Activated T-cell treated with anti-CD3 and anti-CD28 coated beads, Interleukin-2, amount 50 U/mL, for 4 hours (primary cell): Measurements from ENCODE around the gene ADPRM. TPM values are rescaled to one million over a fixed set of nuclear protein-coding genes. Genes with fewer than 3 reads are reported as not detected.
"Not testable (repeated sequence)": the region's sequence is repeated elsewhere in the genome, so short reads cannot be mapped to it uniquely, and the experiment has no call there.

ENCODE experiments used
- ATAC-seq, 2 donors: fragments of 200-7000 bp; cut with Tn5 transposase; one replicate each; pipeline ENCODE4 v1.10.0; 2021
- DNase-seq: peaks from one replicate; pipeline ENCODE4 v3.0.0-alpha.2; 2020
- H3K27me3 Mint-ChIP-seq: one replicate; pipeline ENCODE4 v1.8.0; 2021; ENCODE audit warnings: low read depth, mixed read lengths
- H3K36me3 Mint-ChIP-seq: one replicate; pipeline ENCODE4 v1.8.0; 2022; ENCODE audit warnings: mixed read lengths; ENCODE audit not compliant: insufficient read depth
- H3K4me1 Mint-ChIP-seq: one replicate; pipeline ENCODE4 v1.8.0; 2021; ENCODE audit warnings: low read depth, mixed read lengths
- H3K4me3 Mint-ChIP-seq: one replicate; pipeline ENCODE4 v1.8.0; 2021; ENCODE audit warnings: mild to moderate bottlenecking, moderate library complexity, mixed read lengths
- H3K9me3 Mint-ChIP-seq: one replicate; pipeline ENCODE4 v1.8.0; 2021; ENCODE audit warnings: mixed read lengths
- total RNA-seq, 3 donors: library from RNA; stranded (reverse); gene quantifications; one replicate each; pipeline ENCODE4 v1.2.1, GENCODE V29; 2021

ADPRM gene
- total RNA-seq, 3 donors from 2014 or later, result 5.9 to 7.7 (median 7.6) TPM

DNA sequence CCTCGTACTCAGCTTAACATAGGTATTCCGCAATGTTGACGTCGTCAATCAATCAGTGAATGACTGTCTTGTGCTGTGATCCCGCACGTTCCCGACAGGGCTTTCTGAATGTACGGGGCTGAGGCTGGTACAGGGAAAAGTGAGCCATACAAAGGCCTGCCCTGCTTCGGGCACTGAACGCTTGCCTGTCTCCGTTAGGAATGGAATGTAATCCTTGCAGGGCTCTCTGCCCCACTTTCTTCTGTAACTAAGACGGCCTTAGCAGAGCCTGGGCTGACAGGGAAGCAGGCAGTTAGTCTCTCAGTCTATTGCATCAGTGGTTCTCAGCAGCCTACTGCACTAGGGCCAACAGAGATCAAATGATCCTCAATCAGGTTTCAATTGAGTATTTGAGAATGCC lies 24.1 kb upstream of the ADPRM start:
- no peaks in the 10 kb centered on the region for H3K9me3 Mint-ChIP-seq
- ATAC-seq (no peak), DNase-seq (no peak)
- no peak overlapping the region for H3K4me3 Mint-ChIP-seq
- no peaks in the 10 kb centered on the region for H3K4me1 Mint-ChIP-seq
- H3K36me3 Mint-ChIP-seq, result peaks cover 10% of the 10 kb centered on the region
- H3K27me3 Mint-ChIP-seq, result no peaks in the 10 kb centered on the region

DNA sequence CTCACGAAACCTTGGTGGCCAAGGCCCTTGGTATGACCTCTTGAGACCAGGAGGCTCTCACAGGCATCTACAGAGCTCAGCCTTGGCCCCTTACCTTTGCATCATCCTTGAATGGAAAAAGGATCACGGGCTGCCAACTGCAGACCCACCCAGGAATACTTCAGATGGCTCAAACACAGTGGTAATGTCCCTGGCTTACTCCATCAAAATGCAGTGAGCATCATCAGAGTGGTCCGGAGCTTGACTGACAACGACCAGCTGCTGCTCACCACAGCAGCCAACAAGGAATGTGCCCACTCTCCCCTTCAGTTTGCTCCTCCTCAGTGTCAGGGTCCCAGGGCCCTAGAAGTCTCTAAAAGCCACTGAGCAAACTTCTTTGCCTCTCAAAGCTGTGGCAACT lies 22.7 kb upstream of the ADPRM start:
- Mint-ChIP-seq H3K9me3 (no peaks in the 10 kb centered on the region), H3K4me1 (no peaks in the 10 kb centered on the region), H3K36me3 (peaks cover 15% of the 10 kb centered on the region), H3K4me3 (no peak overlapping the region), H3K27me3 (no peaks in the 10 kb centered on the region)
- no peak for DNase-seq
- ATAC-seq, result no peak

DNA sequence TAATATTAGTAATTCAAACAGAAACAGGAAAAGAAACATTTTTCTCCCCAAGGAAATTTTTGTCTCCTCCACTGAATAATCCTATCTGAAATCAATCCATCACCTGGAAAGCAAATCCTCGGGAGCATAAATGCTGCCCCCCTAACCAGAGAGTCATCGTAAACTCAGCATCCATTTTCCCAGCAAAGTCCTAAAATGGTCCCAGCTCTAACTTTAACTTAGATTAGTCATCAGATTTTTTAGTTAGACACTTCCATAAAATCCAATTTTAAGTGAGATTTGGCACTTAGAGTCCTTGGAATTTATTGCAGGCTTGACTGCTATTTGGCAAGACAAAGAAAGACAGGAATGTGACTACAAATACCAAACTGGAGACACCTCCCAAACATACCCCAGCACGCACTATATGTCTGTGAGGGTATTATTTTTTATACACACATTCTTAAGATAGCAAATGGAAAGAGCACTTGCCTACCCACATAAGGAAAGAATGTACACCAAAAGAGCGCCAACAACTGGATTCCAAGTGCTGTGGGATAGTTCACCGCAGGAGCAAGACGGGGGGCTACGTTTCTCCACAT lies 15.4 kb upstream of the ADPRM start:
- peaks cover 54% of the 10 kb centered on the region for H3K36me3 Mint-ChIP-seq
- no peaks in the 10 kb centered on the region for H3K4me1 Mint-ChIP-seq
- ATAC-seq, result no peak
- H3K27me3 Mint-ChIP-seq, result no peaks in the 10 kb centered on the region
- H3K4me3 Mint-ChIP-seq, result no peak overlapping the region
- no peaks in the 10 kb centered on the region for H3K9me3 Mint-ChIP-seq
- DNase-seq, result no peak

DNA sequence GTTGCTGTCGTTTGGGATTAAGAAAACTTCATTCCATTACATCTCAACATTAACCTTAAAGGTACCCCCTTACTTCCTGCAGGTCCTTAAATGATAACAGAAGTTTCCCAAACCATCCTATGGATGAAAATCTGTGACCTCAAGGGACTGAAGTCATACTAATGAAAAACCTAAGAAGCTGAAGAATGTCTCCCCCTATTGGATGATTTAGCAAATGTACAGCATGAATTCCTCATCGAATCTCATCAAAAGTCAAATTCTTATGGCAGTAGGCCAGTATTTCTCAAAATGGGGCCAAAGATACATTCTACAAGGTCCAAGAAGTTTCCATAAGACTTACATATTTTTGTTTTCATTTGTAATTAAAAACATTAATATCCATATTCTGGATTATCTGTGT lies 13.5 kb upstream of the ADPRM start:
- Mint-ChIP-seq H3K36me3 (peaks cover 53% of the 10 kb centered on the region), H3K27me3 (no peaks in the 10 kb centered on the region), H3K4me1 (peaks cover 4% of the 10 kb centered on the region), H3K9me3 (no peaks in the 10 kb centered on the region), H3K4me3 (no peak overlapping the region)
- DNase-seq, result no peak
- no peak for ATAC-seq

DNA sequence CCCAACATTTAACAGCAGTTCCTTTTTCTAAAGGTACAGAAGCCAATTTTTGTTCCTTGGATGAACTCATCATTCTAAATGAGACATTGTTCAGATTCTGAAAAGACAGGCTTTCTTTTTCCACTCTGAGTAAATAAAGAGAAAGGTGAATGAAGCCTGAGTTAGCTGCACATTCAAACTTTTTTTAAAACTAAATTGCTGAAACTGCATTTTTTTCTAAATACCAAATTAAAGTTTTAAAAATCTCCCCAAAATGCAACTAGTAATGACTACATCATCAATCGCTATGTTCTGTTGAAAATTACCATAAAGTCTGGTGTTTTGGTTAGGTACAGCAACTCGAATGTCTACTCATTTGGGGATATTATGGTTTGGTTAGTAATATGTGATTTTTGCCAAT lies 9.9 kb upstream of the ADPRM start:
- ATAC-seq (no peak), DNase-seq (no peak)
- Mint-ChIP-seq H3K36me3 (peaks cover 51% of the 10 kb centered on the region), H3K9me3 (no peaks in the 10 kb centered on the region), H3K4me3 (no peak overlapping the region), H3K27me3 (no peaks in the 10 kb centered on the region), H3K4me1 (peaks cover 21% of the 10 kb centered on the region)

- H3K27me3 Mint-ChIP-seq, H3K9me3 Mint-ChIP-seq, ATAC-seq, DNase-seq: not testable (repeated sequence)
- peak overlapping the region; percentile 98 for H3K4me3 Mint-ChIP-seq
- peaks cover 46% of the 10 kb centered on the region for H3K4me1 Mint-ChIP-seq
- H3K36me3 Mint-ChIP-seq, result peaks cover 20% of the 10 kb centered on the region
Observed at GRCh38 chr17:10695875-10696407, 1.5 kb upstream of the ADPRM start.

DNA sequence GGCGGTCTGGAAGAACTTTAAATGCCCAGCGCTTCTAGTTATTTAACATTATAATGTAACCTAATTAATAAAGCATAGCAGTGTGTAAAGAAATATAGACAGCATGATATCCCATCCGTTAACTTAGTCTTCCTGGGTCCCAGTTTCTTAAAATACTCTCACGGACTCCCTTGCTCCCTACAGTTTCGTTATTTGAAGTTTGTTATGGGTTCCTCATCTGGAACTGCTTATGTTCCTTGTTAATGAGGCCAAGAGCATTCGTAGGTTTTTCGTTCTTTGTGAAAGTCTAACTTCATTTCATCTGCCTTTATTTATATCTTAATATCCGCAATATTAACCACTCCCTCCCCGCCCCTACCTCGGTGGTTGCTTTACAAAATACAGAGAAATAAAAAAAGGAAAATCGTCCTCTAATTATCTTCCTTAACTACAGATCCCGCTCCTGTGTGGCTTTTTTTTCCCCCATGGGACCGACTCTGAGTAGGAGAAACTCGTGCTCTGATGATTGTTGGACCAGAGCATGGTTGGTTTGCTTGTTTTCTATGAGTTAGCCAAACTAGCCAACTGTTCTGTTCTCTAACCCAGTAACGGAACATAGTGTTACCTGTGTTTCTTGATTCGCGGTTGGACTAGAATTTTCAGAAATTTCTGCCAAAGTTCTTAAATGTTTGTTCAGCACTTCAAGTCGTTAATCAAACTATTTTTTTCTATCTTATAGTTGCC lies 863 bp downstream of the ADPRM start:
- Mint-ChIP-seq H3K36me3 (peaks cover 13% of the 10 kb centered on the region), H3K4me3 (peak overlapping the region; percentile 98), H3K4me1 (peaks cover 62% of the 10 kb centered on the region), H3K27me3 (no peaks in the 10 kb centered on the region), H3K9me3 (no peaks in the 10 kb centered on the region)
- DNase-seq (no peak), ATAC-seq (no peak)

GRCh38 chr17:10699856-10700255 lies 2.5 kb downstream of the ADPRM start:
- H3K36me3 Mint-ChIP-seq, result peaks cover 6% of the 10 kb centered on the region
- H3K4me1 Mint-ChIP-seq, result peaks cover 66% of the 10 kb centered on the region
- no peak for ATAC-seq
- peak overlapping the region; percentile 68 for H3K4me3 Mint-ChIP-seq
- DNase-seq, result no peak
- H3K27me3 Mint-ChIP-seq, result no peaks in the 10 kb centered on the region
- H3K9me3 Mint-ChIP-seq, result no peaks in the 10 kb centered on the region

GRCh38 chr17:10702574-10702973 lies 5.2 kb downstream of the ADPRM start:
- Mint-ChIP-seq H3K4me3 (peak overlapping the region; percentile 40), H3K9me3 (no peaks in the 10 kb centered on the region), H3K36me3 (peaks cover 16% of the 10 kb centered on the region), H3K27me3 (no peaks in the 10 kb centered on the region), H3K4me1 (peaks cover 66% of the 10 kb centered on the region)
- no peak for DNase-seq
- no peak for ATAC-seq

DNA sequence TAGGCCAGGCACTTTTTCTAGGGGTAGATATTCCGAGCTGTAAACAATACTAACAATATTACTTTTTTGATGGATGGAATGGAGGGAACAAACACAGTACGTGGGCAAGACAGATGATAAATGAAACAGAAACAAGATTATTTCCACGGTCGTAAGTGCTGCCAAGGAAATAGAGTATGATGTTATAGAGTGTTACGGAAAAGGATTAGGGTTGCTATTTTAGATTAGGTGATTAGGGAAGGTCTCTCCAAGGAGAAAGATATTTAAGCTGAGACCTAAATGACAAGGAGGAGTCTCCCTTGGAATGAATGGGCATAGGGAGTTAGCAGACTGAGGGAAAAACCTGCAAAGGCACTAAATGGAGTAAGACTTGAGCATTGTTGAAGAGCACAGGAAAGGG lies 8.3 kb downstream of the ADPRM start:
- H3K4me3 Mint-ChIP-seq, result no peak overlapping the region
- ATAC-seq, result no peak
- no peaks in the 10 kb centered on the region for H3K9me3 Mint-ChIP-seq
- peaks cover 56% of the 10 kb centered on the region for H3K4me1 Mint-ChIP-seq
- no peaks in the 10 kb centered on the region for H3K27me3 Mint-ChIP-seq
- DNase-seq, result no peak
- H3K36me3 Mint-ChIP-seq, result peaks cover 35% of the 10 kb centered on the region

- no peak for ATAC-seq
- Mint-ChIP-seq H3K27me3 (no peaks in the 10 kb centered on the region), H3K4me1 (peaks cover 3% of the 10 kb centered on the region), H3K4me3 (no peak overlapping the region), H3K9me3 (no peaks in the 10 kb centered on the region), H3K36me3 (peaks cover 37% of the 10 kb centered on the region)
- DNase-seq, result no peak
Observed at GRCh38 chr17:10713318-10713717, 15.9 kb downstream of the ADPRM start.

DNA sequence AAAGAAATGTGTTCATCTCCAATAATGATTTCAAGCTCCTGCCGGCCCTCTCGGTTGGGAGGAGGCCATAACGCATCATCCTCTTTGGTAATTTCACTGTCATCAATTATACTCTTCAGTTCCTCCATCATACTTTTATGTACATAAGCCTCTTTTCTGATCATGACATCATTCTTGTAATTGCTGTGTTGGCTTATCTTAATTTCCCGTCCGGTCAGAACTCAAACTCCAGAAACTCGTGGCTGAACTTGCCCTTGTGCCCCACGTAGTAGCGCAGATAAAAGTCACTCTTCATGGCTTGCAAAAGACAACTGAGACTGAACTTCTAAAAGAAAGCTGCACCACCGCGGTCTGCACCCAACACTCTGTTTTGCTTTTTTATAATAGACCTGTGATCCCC lies 18.8 kb downstream of the ADPRM start:
- Mint-ChIP-seq H3K36me3 (peaks cover 18% of the 10 kb centered on the region), H3K4me3 (no peak overlapping the region), H3K4me1 (no peaks in the 10 kb centered on the region), H3K9me3 (no peaks in the 10 kb centered on the region), H3K27me3 (no peaks in the 10 kb centered on the region)
- DNase-seq (no peak), ATAC-seq (no peak)

GRCh38 chr17:10718547-10718946 lies 21.2 kb downstream of the ADPRM start:
- ATAC-seq (no peak), DNase-seq (no peak)
- H3K9me3 Mint-ChIP-seq, result no peaks in the 10 kb centered on the region
- H3K27me3 Mint-ChIP-seq, result no peaks in the 10 kb centered on the region
- H3K4me3 Mint-ChIP-seq, result no peak overlapping the region
- peaks cover 8% of the 10 kb centered on the region for H3K36me3 Mint-ChIP-seq
- H3K4me1 Mint-ChIP-seq, result no peaks in the 10 kb centered on the region

DNA sequence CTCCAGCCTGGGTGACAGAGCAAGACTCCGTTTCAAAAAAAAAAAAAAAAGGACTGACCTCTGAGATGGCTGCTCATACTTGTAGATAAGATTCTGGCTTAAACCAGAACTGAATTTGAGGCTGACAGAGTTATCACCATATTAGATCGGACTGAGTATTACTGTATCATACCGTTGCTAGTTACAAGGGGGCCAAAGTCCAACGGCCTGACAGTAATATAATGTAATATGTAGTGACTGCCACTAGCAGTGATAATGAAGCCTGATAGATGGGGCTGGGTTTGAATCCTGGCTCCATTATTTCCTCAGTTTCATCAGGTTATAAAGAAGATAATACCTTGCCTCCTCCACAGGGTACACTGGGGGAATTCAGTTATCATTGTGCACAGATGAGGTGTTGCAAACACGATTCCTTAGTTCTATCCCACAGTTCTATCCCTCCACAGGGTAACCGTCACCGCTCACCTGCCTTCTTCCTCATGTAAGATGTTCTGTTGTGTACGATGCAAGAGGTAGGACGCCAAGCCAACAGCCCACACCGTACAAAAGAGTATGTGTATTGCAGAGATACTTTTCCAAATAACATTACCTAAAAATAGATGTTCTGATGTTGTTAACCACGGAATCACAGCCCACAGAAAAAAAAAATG lies 27.3 kb downstream of the ADPRM start:
- Mint-ChIP-seq H3K4me1 (peaks cover 12% of the 10 kb centered on the region), H3K27me3 (no peaks in the 10 kb centered on the region), H3K4me3 (no peak overlapping the region), H3K36me3 (no peaks in the 10 kb centered on the region), H3K9me3 (no peaks in the 10 kb centered on the region)
- no peak for ATAC-seq
- no peak for DNase-seq

DNA sequence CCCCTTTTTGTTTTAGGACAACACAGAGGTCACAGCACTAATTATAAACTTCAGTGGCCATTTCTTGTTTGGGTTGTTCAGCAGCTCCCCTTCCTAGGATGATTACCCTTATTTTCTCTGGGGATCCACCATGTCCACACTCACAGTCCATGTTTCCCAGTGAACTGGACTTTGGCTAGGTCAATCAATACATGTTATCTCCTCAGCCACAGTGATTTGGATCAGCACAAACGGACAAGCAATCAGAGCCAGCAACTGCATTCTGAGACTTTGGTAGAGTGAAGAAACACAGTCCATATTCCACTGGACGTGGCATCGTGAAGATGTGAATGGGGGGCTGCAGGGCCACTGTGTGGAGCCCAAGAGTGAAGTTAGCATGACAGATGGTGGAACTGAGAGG lies 27.9 kb downstream of the ADPRM start:
- no peak for ATAC-seq
- Mint-ChIP-seq H3K9me3 (no peaks in the 10 kb centered on the region), H3K27me3 (no peaks in the 10 kb centered on the region), H3K36me3 (no peaks in the 10 kb centered on the region), H3K4me3 (no peak overlapping the region), H3K4me1 (peaks cover 15% of the 10 kb centered on the region)
- no peak for DNase-seq
